Activated CD4-positive, alpha-beta memory T cell treated with anti-CD3 and anti-CD28 coated beads for 36 hours (primary cell): Measurements from ENCODE around the gene TRIM32. TPM values are rescaled to one million over a fixed set of nuclear protein-coding genes. Genes with fewer than 3 reads are reported as not detected.

Experiments used
- CTCF ChIA-PET: fragments of 350-600 bp; sonication (Branson Sonifier 250); formaldehyde crosslinking; loops from one replicate; lab custom pipeline; 2021; ENCODE audit warnings: antibody characterized with exemption, inconsistent platforms; lab: Charles Lee
- POLR2A ChIA-PET: fragments of 350-600 bp; sonication (Branson Sonifier 250); formaldehyde crosslinking; loops from one replicate; lab custom pipeline; 2021; ENCODE audit warnings: antibody characterized with exemption; lab: Charles Lee
- DNase-seq: peaks from one replicate; pipeline ENCODE4 v3.0.0-alpha.2; 2020
- H3K27ac Mint-ChIP-seq: one replicate; pipeline ENCODE4 v1.8.0; 2021; ENCODE audit warnings: mixed read lengths
- H3K27me3 Mint-ChIP-seq: one replicate; pipeline ENCODE4 v1.8.0; 2021; ENCODE audit warnings: mixed read lengths
- H3K36me3 Mint-ChIP-seq: one replicate; pipeline ENCODE4 v1.8.0; 2021; ENCODE audit warnings: mixed read lengths
- H3K4me1 Mint-ChIP-seq: one replicate; pipeline ENCODE4 v1.8.0; 2021; ENCODE audit warnings: low read depth, mixed read lengths
- H3K4me3 Mint-ChIP-seq: one replicate; pipeline ENCODE4 v1.8.0; 2021; ENCODE audit warnings: mild to moderate bottlenecking, mixed read lengths
- H3K9me3 Mint-ChIP-seq: one replicate; pipeline ENCODE4 v1.8.0; 2021; ENCODE audit warnings: mixed read lengths
- intact Hi-C: fragments of 100-400 bp; cut with micrococcal nuclease; formaldehyde crosslinking; loops from one replicate; pipeline ENCODE4 v1.15.1; 2023
- total RNA-seq, 2 experiments: library from RNA; stranded (reverse); gene quantifications; one replicate each; pipeline ENCODE4 v1.2.3, GENCODE V29; 2021

TRIM32 gene
- total RNA-seq, 2 experiments from 2014 or later = 13.3 to 14.3 TPM

GRCh38 chr9:116697887-116698286 lies 10.8 kb downstream of the TRIM32 start:
- intact Hi-C loops = no loop called here
- ChIA-PET CTCF (interaction anchor here (1.1 kb wide), 1 partner anchor 13 kb away, joined by 3 read pairs; no protein-coding TSS in a partner anchor), POLR2A (no interaction called here)
- Mint-ChIP-seq H3K4me1 (peaks cover 49% of the 10 kb centered on the region), H3K4me3 (no peak overlapping the region), H3K9me3 (no peaks in the 10 kb centered on the region), H3K27ac (no peak overlapping the region), H3K36me3 (peaks cover 58% of the 10 kb centered on the region), H3K27me3 (no peaks in the 10 kb centered on the region)
- no peak for DNase-seq

- H3K27me3 Mint-ChIP-seq = no peaks in the 10 kb centered on the region
- H3K36me3 Mint-ChIP-seq = peaks cover 55% of the 10 kb centered on the region
- no peak overlapping the region for H3K27ac Mint-ChIP-seq
- intact Hi-C loops = no loop called here
- H3K4me3 Mint-ChIP-seq = no peak overlapping the region
- DNase-seq = no peak
- peaks cover 36% of the 10 kb centered on the region for H3K4me1 Mint-ChIP-seq
- POLR2A ChIA-PET = interaction anchor here (1.0 kb wide), 1 partner anchor 14 kb away, joined by 4 read pairs; the partner anchor contains the start of gene TRIM32
- CTCF ChIA-PET = interaction anchor here (1.2 kb wide), 1 partner anchor 10 kb away, joined by 3 read pairs; no protein-coding TSS in a partner anchor
- no peaks in the 10 kb centered on the region for H3K9me3 Mint-ChIP-seq
Measured at GRCh38 chr9:116700279-116700678, 13.2 kb downstream of the TRIM32 start.

GRCh38 chr9:116700882-116701865 lies 14.1 kb downstream of the TRIM32 start:
- H3K27me3 Mint-ChIP-seq = no peaks in the 10 kb centered on the region
- ChIA-PET CTCF (interaction anchor here (1.0 to 1.2 kb wide), 2 partner anchors 9 to 41 kb away, joined by 3 to 4 read pairs; no protein-coding TSS in a partner anchor), POLR2A (interaction anchor here (1.0 kb wide), 1 partner anchor 15 kb away, joined by 4 read pairs; the partner anchor contains the start of gene TRIM32)
- peaks cover 30% of the 10 kb centered on the region for H3K4me1 Mint-ChIP-seq
- no peak overlapping the region for H3K4me3 Mint-ChIP-seq
- no peaks in the 10 kb centered on the region for H3K9me3 Mint-ChIP-seq
- peaks cover 56% of the 10 kb centered on the region for H3K36me3 Mint-ChIP-seq
- DNase-seq = no peak
- intact Hi-C loops = loop anchor here (1.0 kb wide), 2 partner anchors 10 to 14 kb away; partner anchors contain the start of gene TRIM32
- peak overlapping the region; percentile 40 for H3K27ac Mint-ChIP-seq

DNA sequence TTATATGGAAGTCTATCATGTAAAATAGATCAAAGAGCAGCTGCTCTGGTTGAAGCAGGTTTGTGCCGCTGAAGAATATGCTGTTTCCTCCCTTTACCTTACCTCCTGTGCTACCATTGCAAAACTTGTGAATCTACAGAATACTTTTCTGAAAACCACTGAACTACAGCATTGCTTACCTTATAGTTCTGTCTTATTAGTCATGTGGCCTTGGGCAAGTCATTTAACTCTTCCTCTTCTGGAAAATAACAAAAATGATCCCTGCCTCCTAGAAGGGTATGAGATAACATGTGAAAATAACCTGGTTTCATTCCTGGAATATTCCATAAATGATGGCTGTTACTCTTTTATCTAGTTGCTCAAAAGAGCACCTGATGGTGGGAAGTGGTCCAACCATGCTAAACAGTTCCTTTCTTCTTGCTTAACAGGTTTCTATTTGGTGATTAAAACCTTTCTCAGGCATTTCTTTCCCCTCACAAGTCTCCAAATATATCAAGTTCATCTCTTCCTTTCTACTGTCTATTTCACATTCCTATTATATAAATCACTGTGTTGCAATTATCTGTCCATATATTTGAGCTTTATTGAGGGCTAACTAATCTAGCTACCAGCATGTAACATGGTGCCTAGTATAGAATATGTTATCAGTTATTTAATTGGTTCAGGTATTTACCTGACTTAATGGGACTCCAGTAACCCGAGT lies 15.0 kb downstream of the TRIM32 start:
- H3K4me1 Mint-ChIP-seq = peaks cover 30% of the 10 kb centered on the region
- intact Hi-C loops = loop anchor here (1.0 kb wide), 2 partner anchors 11 to 15 kb away; partner anchors contain the start of gene TRIM32
- no peak for DNase-seq
- ChIA-PET POLR2A (no interaction called here), CTCF (interaction anchor here (1.0 kb wide), 1 partner anchor 42 kb away, joined by 4 read pairs; no protein-coding TSS in a partner anchor)
- H3K4me3 Mint-ChIP-seq = no peak overlapping the region
- peaks cover 58% of the 10 kb centered on the region for H3K36me3 Mint-ChIP-seq
- H3K27ac Mint-ChIP-seq = peak overlapping the region; percentile 40
- H3K27me3 Mint-ChIP-seq = no peaks in the 10 kb centered on the region
- no peaks in the 10 kb centered on the region for H3K9me3 Mint-ChIP-seq

GRCh38 chr9:116703634-116704033 lies 16.5 kb downstream of the TRIM32 start:
- Mint-ChIP-seq H3K9me3 (no peaks in the 10 kb centered on the region), H3K27me3 (no peaks in the 10 kb centered on the region), H3K27ac (no peak overlapping the region), H3K4me3 (no peak overlapping the region), H3K4me1 (peaks cover 28% of the 10 kb centered on the region), H3K36me3 (peaks cover 43% of the 10 kb centered on the region)
- intact Hi-C loops = no loop called here
- ChIA-PET POLR2A (no interaction called here), CTCF (no interaction called here)
- DNase-seq = no peak

GRCh38 chr9:116704470-116704869 lies 17.4 kb downstream of the TRIM32 start:
- Mint-ChIP-seq H3K27ac (no peak overlapping the region), H3K4me3 (no peak overlapping the region), H3K27me3 (no peaks in the 10 kb centered on the region), H3K4me1 (peaks cover 28% of the 10 kb centered on the region), H3K36me3 (peaks cover 35% of the 10 kb centered on the region), H3K9me3 (no peaks in the 10 kb centered on the region)
- intact Hi-C loops = no loop called here
- ChIA-PET CTCF (no interaction called here), POLR2A (no interaction called here)
- no peak for DNase-seq

DNA sequence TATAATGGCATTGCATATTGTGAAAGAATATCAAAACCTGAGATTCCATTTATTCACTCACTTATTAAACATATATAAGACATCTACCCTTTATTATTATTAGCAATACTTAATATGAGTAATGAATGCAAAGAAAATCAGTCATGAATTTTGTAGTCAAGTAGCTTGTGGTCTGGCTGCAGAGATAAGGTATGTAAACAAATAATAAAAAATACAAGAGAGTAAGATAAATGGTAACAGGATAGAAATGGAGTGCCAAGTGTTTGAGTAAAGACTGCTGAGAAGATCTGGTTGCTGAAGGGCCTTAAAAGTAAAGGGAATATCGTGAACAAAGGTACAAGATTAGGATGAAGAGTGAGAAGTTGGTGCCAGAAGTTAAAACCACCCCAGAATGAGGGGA lies 18.4 kb downstream of the TRIM32 start:
- H3K36me3 Mint-ChIP-seq = peaks cover 24% of the 10 kb centered on the region
- CTCF ChIA-PET = no interaction called here
- H3K27ac Mint-ChIP-seq = no peak overlapping the region
- intact Hi-C loops = no loop called here
- no peaks in the 10 kb centered on the region for H3K27me3 Mint-ChIP-seq
- no peaks in the 10 kb centered on the region for H3K9me3 Mint-ChIP-seq
- no peak overlapping the region for H3K4me3 Mint-ChIP-seq
- POLR2A ChIA-PET = no interaction called here
- H3K4me1 Mint-ChIP-seq = peaks cover 19% of the 10 kb centered on the region
- DNase-seq = no peak

- H3K4me1 Mint-ChIP-seq = peaks cover 9% of the 10 kb centered on the region
- H3K27me3 Mint-ChIP-seq = no peaks in the 10 kb centered on the region
Measured at GRCh38 chr9:116706310-116707290, 19.5 kb downstream of the TRIM32 start.

DNA sequence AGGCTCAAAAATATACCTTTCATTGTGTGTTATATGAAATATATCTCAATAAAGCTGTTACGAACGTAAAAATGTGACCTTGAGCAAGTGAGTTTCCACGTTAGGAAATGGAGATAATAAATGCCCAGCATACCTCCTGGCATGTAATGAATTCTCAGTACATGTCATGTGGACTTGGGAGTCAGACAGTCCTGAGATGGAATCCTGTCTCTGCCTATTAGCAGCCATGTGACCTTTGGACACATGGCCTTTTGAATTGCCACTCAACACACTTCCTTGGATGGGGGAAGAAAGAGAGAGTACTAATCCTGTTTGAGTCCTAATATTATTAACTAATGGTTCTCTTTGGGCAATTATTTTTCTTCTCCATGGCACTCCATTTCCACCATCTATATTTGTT lies 25.7 kb downstream of the TRIM32 start:
- CTCF ChIA-PET = no interaction called here
- POLR2A ChIA-PET = no interaction called here
- Mint-ChIP-seq H3K4me3 (no peak overlapping the region), H3K27me3 (no peaks in the 10 kb centered on the region), H3K27ac (no peak overlapping the region), H3K9me3 (no peaks in the 10 kb centered on the region), H3K36me3 (no peaks in the 10 kb centered on the region), H3K4me1 (no peaks in the 10 kb centered on the region)
- intact Hi-C loops = no loop called here
- DNase-seq = no peak

More at GRCh38 chr9:116706310-116707290, 19.5 kb downstream of the TRIM32 start:
- ChIA-PET POLR2A (no interaction called here), CTCF (no interaction called here)
- no peak overlapping the region for H3K27ac Mint-ChIP-seq
- no peak overlapping the region for H3K4me3 Mint-ChIP-seq
- no peak for DNase-seq
- peaks cover 16% of the 10 kb centered on the region for H3K36me3 Mint-ChIP-seq
- H3K9me3 Mint-ChIP-seq = no peaks in the 10 kb centered on the region
- intact Hi-C loops = no loop called here

- CTCF ChIA-PET = no interaction called here
- Mint-ChIP-seq H3K4me1 (no peaks in the 10 kb centered on the region), H3K27me3 (no peaks in the 10 kb centered on the region), H3K36me3 (no peaks in the 10 kb centered on the region), H3K27ac (no peak overlapping the region), H3K4me3 (no peak overlapping the region), H3K9me3 (no peaks in the 10 kb centered on the region)
- intact Hi-C loops = no loop called here
- POLR2A ChIA-PET = no interaction called here
- DNase-seq = no peak
Measured at GRCh38 chr9:116713271-116713670, 26.2 kb downstream of the TRIM32 start.

GRCh38 chr9:116715751-116716150 lies 28.6 kb downstream of the TRIM32 start:
- CTCF ChIA-PET = no interaction called here
- POLR2A ChIA-PET = no interaction called here
- DNase-seq = no peak
- Mint-ChIP-seq H3K4me1 (no peaks in the 10 kb centered on the region), H3K27me3 (no peaks in the 10 kb centered on the region), H3K9me3 (no peaks in the 10 kb centered on the region), H3K36me3 (no peaks in the 10 kb centered on the region), H3K4me3 (no peak overlapping the region), H3K27ac (no peak overlapping the region)
- intact Hi-C loops = no loop called here
